Keratinocyte (primary cell): ENCODE measurements around the gene LEO1. TPM values are rescaled to one million over a fixed set of nuclear protein-coding genes. Genes with fewer than 3 reads are reported as not detected.

Experiments
- DNase-seq: peaks from one replicate; pipeline ENCODE4 v3.0.0-alpha.2; 2011; ENCODE audit warnings: low read depth, missing footprints, low spot score
- FAIRE-seq: peaks from 2 replicates; lab custom pipeline; 2011; peaks lifted over from hg19 to GRCh38; lab: Jason Lieb, UNC
- H2AFZ ChIP-seq: 2 replicates; pipeline ENCODE4 v1.6.0; 2012; ENCODE audit warnings: low read length, control low read depth, inconsistent platforms; ENCODE audit not compliant: control insufficient read depth
- H3K27ac ChIP-seq: 2 replicates; pipeline ENCODE4 v1.5.1; 2011; ENCODE audit warnings: low read length; ENCODE audit not compliant: control insufficient read depth, insufficient read depth
- H3K27me3 ChIP-seq: 3 replicates; pipeline ENCODE4 v1.6.0; 2011; ENCODE audit warnings: low read length; ENCODE audit not compliant: control insufficient read depth, insufficient read depth; ENCODE audit errors: extremely low read depth
- H3K36me3 ChIP-seq, 2 experiments: 2 replicates in 1 of 2; 3 replicates in 1 of 2; pipeline ENCODE4 v1.5.1; 2011; ENCODE audit warnings: low read length in 2 of 2, mild to moderate bottlenecking in 1 of 2; ENCODE audit not compliant: control insufficient read depth in 2 of 2, insufficient read depth in 2 of 2; ENCODE audit errors: extremely low read depth in 1 of 2
- H3K4me1 ChIP-seq: 3 replicates; pipeline ENCODE4 v1.5.1; 2011; ENCODE audit warnings: low read length; ENCODE audit not compliant: control insufficient read depth, insufficient read depth; ENCODE audit errors: extremely low read depth
- H3K4me2 ChIP-seq: 3 replicates; pipeline ENCODE4 v1.6.0; 2011; ENCODE audit warnings: low read depth, low read length; ENCODE audit not compliant: control insufficient read depth, insufficient read depth; ENCODE audit errors: extremely low read depth
- H3K4me3 ChIP-seq, 3 experiments: fragments of 200-600 bp in 1 of 3; sonication (generic) in 1 of 3; 2 replicates in 2 of 3; 3 replicates in 1 of 3; pipeline ENCODE4 v1.5.1; 2011 to 2016; ENCODE audit warnings: low read length in 3 of 3, mild to moderate bottlenecking in 3 of 3, control low read depth in 2 of 3, inconsistent platforms in 1 of 3, low read depth in 1 of 3, mixed read lengths in 1 of 3, mixed run types in 1 of 3, moderate library complexity in 1 of 3; ENCODE audit not compliant: control insufficient read depth in 2 of 3, insufficient read depth in 2 of 3; ENCODE audit errors: extremely low read depth in 1 of 3
- H3K79me2 ChIP-seq: 2 replicates; pipeline ENCODE4 v1.6.0; 2012; ENCODE audit warnings: low read length; ENCODE audit not compliant: control insufficient read depth, insufficient read depth
- H3K9ac ChIP-seq: 3 replicates; pipeline ENCODE4 v1.6.0; 2011; ENCODE audit warnings: low read length; ENCODE audit not compliant: control insufficient read depth, insufficient read depth; ENCODE audit errors: extremely low read depth
- H3K9me1 ChIP-seq: 3 replicates; pipeline ENCODE4 v1.6.0; 2011; ENCODE audit warnings: low read length; ENCODE audit not compliant: control insufficient read depth, insufficient read depth; ENCODE audit errors: extremely low read depth
- H3K9me3 ChIP-seq: 2 replicates; pipeline ENCODE4 v1.5.1; 2012; ENCODE audit warnings: low read depth, low read length; ENCODE audit not compliant: control insufficient read depth
- H4K20me1 ChIP-seq: 3 replicates; pipeline ENCODE4 v1.6.0; 2011; ENCODE audit warnings: low read length; ENCODE audit not compliant: control insufficient read depth, insufficient read depth; ENCODE audit errors: extremely low read depth
- CTCF ChIP-seq, 3 experiments: IDR thresholded peaks in 1 of 3; conservative IDR thresholded peaks in 1 of 3; optimal IDR thresholded peaks in 1 of 3; 2 replicates in 2 of 3; 3 replicates in 1 of 3; pipeline versions ENCODE3 to v1.5.1; 2011; ENCODE audit warnings: low read length in 3 of 3, mild to moderate bottlenecking in 3 of 3, moderate library complexity in 2 of 3, control low read depth in 1 of 3, inconsistent platforms in 1 of 3; ENCODE audit not compliant: insufficient read depth in 2 of 3; ENCODE audit errors: extremely low read depth in 1 of 3
- EZH2 ChIP-seq: IDR thresholded peaks from one replicate; pipeline ENCODE4 v1.6.1; 2012; ENCODE audit warnings: inconsistent platforms, mild to moderate bottlenecking, low read length, moderate library complexity
- dilution Hi-C: fragments of 300-500 bp; cut with MboI; formaldehyde crosslinking; loops from one replicate; pipeline ENCODE4 v1.7.0; 2020; ENCODE audit warnings: low sequenced_read_pairs; ENCODE audit not compliant: extremely low pct_ligation_motif_present
- polyA plus RNA-seq, 5 experiments: library from polyadenylated mRNA; depleted of rRNA in 3 of 5; stranded (reverse) in 3 of 5; stranded (forward) in 1 of 5; unstranded in 1 of 5; fragments of >200 nt; gene quantifications; 1 replicate in 1 of 5; 2 replicates in 3 of 5; 3 replicates in 1 of 5; pipeline versions ENCODE4 v1.2.1 to v1.2.3, GENCODE V29; 2011 to 2012; ENCODE audit warnings: missing spikeins in 2 of 5, low read depth in 1 of 5, low replicate concordance in 1 of 5

Gene LEO1
- polyA plus RNA-seq, 1 donor (not counting 4 experiments of a cell fraction or from before 2014, with no cell fraction given) = 12.5 TPM

GRCh38 chr15:51965691-51966090 lies 5.9 kb downstream of the LEO1 start:
- no peak overlapping the region for H2AFZ ChIP-seq
- no peak overlapping the region for H3K4me2 ChIP-seq
- dilution Hi-C loops = no loop called here
- H3K9me3 ChIP-seq = no peaks in the 10 kb centered on the region
- no peak overlapping the region for H3K27ac ChIP-seq
- no peaks in the 10 kb centered on the region for H3K27me3 ChIP-seq
- DNase-seq = no peak
- peaks cover 56% of the 10 kb centered on the region for H3K79me2 ChIP-seq
- peaks cover 9 to 21% of the 10 kb centered on the region in 2 experiments for H3K36me3 ChIP-seq
- no peaks in the 10 kb centered on the region for H4K20me1 ChIP-seq
- no peaks in the 10 kb centered on the region for H3K9me1 ChIP-seq
- no peak overlapping the region for H3K4me3 ChIP-seq
- H3K9ac ChIP-seq = no peak overlapping the region
- peaks cover 11% of the 10 kb centered on the region for H3K4me1 ChIP-seq
- TF ChIP-seq EZH2 (no peak), CTCF (optimal IDR thresholded peaks at IDR 0.05 in 1 of 3, IDR thresholded peaks at IDR 0.05 in 1 of 3, conservative IDR thresholded peaks at IDR 0.05 in 1 of 3; ENCODE audit: extremely low read depth in 1 of 3, insufficient read depth in 2 of 3, low read length in 3 of 3) (no peak)
- FAIRE-seq = no peak

GRCh38 chr15:51955504-51955903 lies 16.1 kb downstream of the LEO1 start:
- Histone ChIP-seq H3K9me3 (no peaks in the 10 kb centered on the region), H3K27me3 (no peaks in the 10 kb centered on the region), H4K20me1 (no peaks in the 10 kb centered on the region), H3K4me1 (no peaks in the 10 kb centered on the region), H3K79me2 (no peaks in the 10 kb centered on the region), H3K4me2 (no peak overlapping the region), H3K4me3 (no peak overlapping the region), H2AFZ (no peak overlapping the region), H3K36me3 (peaks cover 20 to 60% of the 10 kb centered on the region in 2 experiments), H3K9me1 (no peaks in the 10 kb centered on the region), H3K9ac (no peak overlapping the region), H3K27ac (no peak overlapping the region)
- DNase-seq (no peak), FAIRE-seq (no peak)
- dilution Hi-C loops = no loop called here
- TF ChIP-seq EZH2 (no peak), CTCF (optimal IDR thresholded peaks at IDR 0.05 in 1 of 3, IDR thresholded peaks at IDR 0.05 in 1 of 3, conservative IDR thresholded peaks at IDR 0.05 in 1 of 3; ENCODE audit: extremely low read depth in 1 of 3, insufficient read depth in 2 of 3, low read length in 3 of 3) (no peak)
